ENCODE data around the gene SIX1.
A peak's percentile ranks its signal among the peaks of the same experiment; 100 is the strongest.

The SIX1 gene

DNA sequence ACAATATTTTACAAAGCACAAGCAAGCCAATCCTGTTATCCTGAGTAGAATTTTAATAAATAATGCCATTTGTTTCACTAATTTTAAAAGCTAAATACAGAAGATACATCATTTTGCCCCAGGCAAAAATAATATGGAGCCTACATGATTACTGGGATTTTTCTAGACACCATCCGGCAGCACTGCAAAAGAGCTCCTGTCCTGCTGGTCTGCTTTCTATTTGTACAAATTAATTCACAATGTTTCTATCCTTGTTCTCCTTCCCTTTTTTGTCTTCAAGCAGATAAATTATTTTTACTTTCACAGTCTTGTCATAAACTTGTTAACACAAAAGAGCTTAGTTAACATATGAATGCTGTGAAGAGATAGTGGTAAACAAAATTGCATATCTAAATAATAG lies 4.6 kb downstream of the SIX1 start:
- TF ChIP-seq, protein P1, sequence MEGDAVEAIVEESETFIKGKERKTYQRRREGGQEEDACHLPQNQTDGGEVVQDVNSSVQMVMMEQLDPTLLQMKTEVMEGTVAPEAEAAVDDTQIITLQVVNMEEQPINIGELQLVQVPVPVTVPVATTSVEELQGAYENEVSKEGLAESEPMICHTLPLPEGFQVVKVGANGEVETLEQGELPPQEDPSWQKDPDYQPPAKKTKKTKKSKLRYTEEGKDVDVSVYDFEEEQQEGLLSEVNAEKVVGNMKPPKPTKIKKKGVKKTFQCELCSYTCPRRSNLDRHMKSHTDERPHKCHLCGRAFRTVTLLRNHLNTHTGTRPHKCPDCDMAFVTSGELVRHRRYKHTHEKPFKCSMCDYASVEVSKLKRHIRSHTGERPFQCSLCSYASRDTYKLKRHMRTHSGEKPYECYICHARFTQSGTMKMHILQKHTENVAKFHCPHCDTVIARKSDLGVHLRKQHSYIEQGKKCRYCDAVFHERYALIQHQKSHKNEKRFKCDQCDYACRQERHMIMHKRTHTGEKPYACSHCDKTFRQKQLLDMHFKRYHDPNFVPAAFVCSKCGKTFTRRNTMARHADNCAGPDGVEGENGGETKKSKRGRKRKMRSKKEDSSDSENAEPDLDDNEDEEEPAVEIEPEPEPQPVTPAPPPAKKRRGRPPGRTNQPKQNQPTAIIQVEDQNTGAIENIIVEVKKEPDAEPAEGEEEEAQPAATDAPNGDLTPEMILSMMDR (conservative IDR thresholded peaks at IDR 0.05; ENCODE audit: low read depth, low read length), result no peak
- Histone ChIP-seq H3K4me1 (ENCODE audit: low read depth, poor library complexity, severe bottlenecking) (peaks cover 35% of the 10 kb centered on the region), H2AFZ (ENCODE audit: low read depth) (no peak overlapping the region), H3K79me2 (ENCODE audit: insufficient read depth, low read depth) (no peaks in the 10 kb centered on the region), H3K36me3 (ENCODE audit: insufficient read depth) (no peaks in the 10 kb centered on the region), H3K9ac (no peak overlapping the region), H3K4me3 (IDR thresholded peaks at IDR 0.05; ENCODE audit: insufficient read depth, low read depth, low read length) (no peak overlapping the region), H3K27me3 (ENCODE audit: insufficient read depth, low read depth) (no peaks in the 10 kb centered on the region), H3K27ac (no peak overlapping the region), H4K20me1 (ENCODE audit: insufficient read depth) (no peaks in the 10 kb centered on the region), H3K4me2 (peak overlapping the region; percentile 56)

DNA sequence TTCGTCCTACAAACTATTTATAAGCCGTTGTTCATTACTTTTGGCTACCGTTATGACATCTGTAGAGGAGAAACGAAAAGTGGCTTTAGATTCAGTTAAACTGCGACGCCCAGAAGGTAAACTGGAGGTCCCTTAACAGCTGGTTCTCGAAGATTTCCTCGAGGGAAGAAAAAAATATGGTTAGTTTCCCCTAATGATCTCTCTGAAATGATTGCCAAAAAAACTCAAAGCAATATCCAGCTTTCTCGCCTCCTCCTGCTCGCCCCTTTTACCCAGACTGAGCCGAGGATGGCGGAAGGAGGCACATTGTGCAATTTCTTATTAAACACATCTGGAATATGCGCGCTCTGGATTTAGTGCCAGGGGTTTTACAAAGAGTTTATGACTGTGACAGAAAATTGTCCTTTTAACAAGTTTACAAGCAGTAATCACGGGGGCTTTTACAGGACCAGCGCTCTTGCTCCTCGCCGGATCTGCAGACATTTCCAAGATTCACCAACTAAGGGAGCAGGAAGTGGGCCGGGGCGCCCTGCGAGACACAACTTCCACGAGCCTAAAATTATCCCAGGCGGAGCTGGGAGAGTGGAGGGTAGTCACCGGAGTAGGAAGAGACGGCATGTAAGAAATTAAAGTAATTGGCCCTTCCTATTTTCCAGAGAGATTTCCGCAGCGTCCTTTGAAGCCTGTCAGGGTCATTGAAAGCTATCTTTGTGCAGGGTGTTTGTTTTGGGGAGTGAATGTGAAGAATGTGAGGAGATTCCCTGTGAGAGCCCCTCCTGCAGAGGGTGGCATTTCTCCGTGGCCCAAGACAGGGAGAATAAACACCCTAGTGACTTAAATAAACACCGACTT lies 5.6 kb downstream of the SIX1 start:
- Histone ChIP-seq H3K36me3 (ENCODE audit: insufficient read depth) (no peaks in the 10 kb centered on the region), H3K9ac (no peak overlapping the region), H3K79me2 (ENCODE audit: insufficient read depth, low read depth) (no peaks in the 10 kb centered on the region), H3K4me1 (ENCODE audit: low read depth, poor library complexity, severe bottlenecking) (peaks cover 35% of the 10 kb centered on the region), H2AFZ (ENCODE audit: low read depth) (no peak overlapping the region), H3K27me3 (ENCODE audit: insufficient read depth, low read depth) (no peaks in the 10 kb centered on the region), H4K20me1 (ENCODE audit: insufficient read depth) (no peaks in the 10 kb centered on the region), H3K27ac (no peak overlapping the region), H3K4me2 (no peak overlapping the region), H3K4me3 (IDR thresholded peaks at IDR 0.05; ENCODE audit: insufficient read depth, low read depth, low read length) (no peak overlapping the region)
- TF ChIP-seq, protein P1 (conservative IDR thresholded peaks at IDR 0.05; ENCODE audit: low read depth, low read length), result no peak

DNA sequence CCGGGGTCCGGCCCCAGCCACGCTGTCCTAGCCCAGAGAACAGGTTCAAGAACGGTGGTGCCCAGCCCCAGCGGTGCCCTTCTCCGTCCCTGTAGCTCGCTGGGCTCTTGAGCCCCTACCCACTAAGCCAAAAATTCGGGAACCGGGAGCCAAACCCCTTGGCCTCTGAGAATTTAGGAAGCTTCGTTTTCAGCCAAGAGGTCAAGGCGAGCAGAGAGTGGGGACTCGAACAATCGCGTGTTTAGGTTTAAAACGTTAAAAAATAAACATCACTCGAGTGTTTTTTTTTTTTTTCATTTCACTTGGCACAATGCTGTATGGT lies 6.2 kb downstream of the SIX1 start:
- Histone ChIP-seq H3K79me2 (ENCODE audit: insufficient read depth, low read depth) (no peaks in the 10 kb centered on the region), H2AFZ (ENCODE audit: low read depth) (no peak overlapping the region), H3K27ac (no peak overlapping the region), H3K9ac (no peak overlapping the region), H3K27me3 (ENCODE audit: insufficient read depth, low read depth) (no peaks in the 10 kb centered on the region), H3K4me3 (IDR thresholded peaks at IDR 0.05; ENCODE audit: insufficient read depth, low read depth, low read length) (no peak overlapping the region), H3K4me1 (ENCODE audit: low read depth, poor library complexity, severe bottlenecking) (peaks cover 33% of the 10 kb centered on the region), H3K36me3 (ENCODE audit: insufficient read depth) (no peaks in the 10 kb centered on the region), H3K4me2 (no peak overlapping the region), H4K20me1 (ENCODE audit: insufficient read depth) (no peaks in the 10 kb centered on the region)
- TF ChIP-seq, protein P1 (conservative IDR thresholded peaks at IDR 0.05; ENCODE audit: low read depth, low read length), result no peak

- no peaks in the 10 kb centered on the region for H3K36me3 ChIP-seq (ENCODE audit: insufficient read depth)
- H3K27ac ChIP-seq, result no peak overlapping the region
- no peak overlapping the region for H3K4me2 ChIP-seq
- H3K4me1 ChIP-seq (ENCODE audit: low read depth, poor library complexity, severe bottlenecking), result peaks cover 27% of the 10 kb centered on the region
- TF ChIP-seq, protein P1 (conservative IDR thresholded peaks at IDR 0.05; ENCODE audit: low read depth, low read length), result no peak
- no peak overlapping the region for H3K4me3 ChIP-seq (IDR thresholded peaks at IDR 0.05; ENCODE audit: insufficient read depth, low read depth, low read length)
- no peaks in the 10 kb centered on the region for H3K79me2 ChIP-seq (ENCODE audit: insufficient read depth, low read depth)
- H2AFZ ChIP-seq (ENCODE audit: low read depth), result no peak overlapping the region
- H4K20me1 ChIP-seq (ENCODE audit: insufficient read depth), result no peaks in the 10 kb centered on the region
- H3K9ac ChIP-seq, result no peak overlapping the region
- no peaks in the 10 kb centered on the region for H3K27me3 ChIP-seq (ENCODE audit: insufficient read depth, low read depth)
Measured at GRCh38 chr14:60642270-60643140, 6.8 kb downstream of the SIX1 start.
